NCI-H1417 (cell line): ENCODE results near the gene MAX.

Experiments used
- DNase-seq, 3 experiments: peaks; one replicate each; lab custom pipeline; 2025; lab: John Stamatoyannopoulos, UW

The MAX gene

GRCh38 chr14:65072937-65073336, 29.4 kb downstream of the MAX start:
- DNase-seq: no peak

GRCh38 chr14:65072256-65072655, 30.1 kb downstream of the MAX start:
- no peak for DNase-seq

GRCh38 chr14:65071544-65071943, 30.8 kb downstream of the MAX start:
- DNase-seq: no peak

GRCh38 chr14:65070471-65070976, 31.8 kb downstream of the MAX start:
- peak; percentile 68 to 89 (median 85) for DNase-seq

GRCh38 chr14:65069874-65070413, 32.4 kb downstream of the MAX start:
- DNase-seq: no peak

- DNase-seq: no peak
These were observed 36.6 kb downstream of the MAX start for GRCh38 chr14:65065719-65066118.

GRCh38 chr14:65062096-65063075, 39.9 kb downstream of the MAX start:
- DNase-seq: no peak

- no peak for DNase-seq
These were observed 44.6 kb downstream of the MAX start for GRCh38 chr14:65057695-65058094.

- DNase-seq: no peak
These were observed 47.7 kb downstream of the MAX start for GRCh38 chr14:65054471-65055085.

- no peak for DNase-seq
These were observed 48.9 kb downstream of the MAX start for GRCh38 chr14:65053466-65053865.

GRCh38 chr14:65052832-65053231, 49.5 kb downstream of the MAX start:
- no peak for DNase-seq

- DNase-seq: no peak
These were observed 56.6 kb downstream of the MAX start for GRCh38 chr14:65045709-65046108.

- DNase-seq: no peak
These were observed 57.3 kb downstream of the MAX start for GRCh38 chr14:65045006-65045405.

GRCh38 chr14:65044596-65044959, 57.7 kb downstream of the MAX start:
- no peak for DNase-seq

GRCh38 chr14:65043893-65044595, 58.3 kb downstream of the MAX start:
- no peak for DNase-seq

- no peak for DNase-seq
These were observed 59.5 kb downstream of the MAX start for GRCh38 chr14:65042731-65043372.

- DNase-seq: no peak
These were observed 60.0 kb downstream of the MAX start for GRCh38 chr14:65042296-65042695.

- no peak for DNase-seq
These were observed 60.8 kb downstream of the MAX start for GRCh38 chr14:65041434-65041915.

- no peak for DNase-seq
These were observed 61.5 kb downstream of the MAX start for GRCh38 chr14:65040666-65041433.

- DNase-seq: no peak
These were observed 63.4 kb downstream of the MAX start for GRCh38 chr14:65038966-65039365.

- no peak for DNase-seq
These were observed 67.3 kb downstream of the MAX start for GRCh38 chr14:65035049-65035448.
